Measurements from ENCODE around the gene SNTG2. TPM values are rescaled to one million over a fixed set of nuclear protein-coding genes. Genes with fewer than 3 reads are reported as not detected.

The SNTG2 gene
- total and polyA plus RNA-seq, 10 donors = 1.9 to 59.4 (median 18.3) TPM

- intact Hi-C loops (cut with DNase I; ENCODE audit: low total_unique reads) = no loop called here
These were observed 212.3 kb downstream of the SNTG2 start for GRCh38 chr2:1162768-1163584.

GRCh38 chr2:1166976-1167375 is 216.3 kb downstream of the SNTG2 start:
- no peak for DNase-seq
- Histone ChIP-seq H3K4me1 (peaks cover 0 to 34% (median 17%) of the 10 kb centered on the region in 6 donors), H3K36me3 (no peaks in the 10 kb centered on the region), H3K9me3 (peaks cover 0 to 30% (median 13%) of the 10 kb centered on the region in 8 donors), H3K4me3 (no peak overlapping the region), H3K27me3 (replicated peaks in 1 of 7) (no peaks in the 10 kb centered on the region), H3K27ac (peak overlapping the region in 1 of 8 donors; percentile 34)
- WGBS, 5 donors = 70 to 81% (median 77%) methylated on average over 14 of the region's 14 CpGs
- TF ChIP-seq POLR2AphosphoS5 (IDR thresholded peaks at IDR 0.05) (no peak), POLR2A (IDR thresholded peaks at IDR 0.05) (no peak), CTCF (IDR thresholded peaks at IDR 0.05 in 8 of 11, conservative IDR thresholded peaks at IDR 0.05 in 3 of 11) (no peak)
- intact Hi-C loops (cut with DNase I; ENCODE audit: low total_unique reads) = no loop called here

More at GRCh38 chr2:1162768-1163584, 212.3 kb downstream of the SNTG2 start:
- Histone ChIP-seq H3K27ac (peak overlapping the region; percentile 4 to 81 (median 52)), H3K4me3 (no peak overlapping the region), H3K27me3 (replicated peaks in 1 of 7) (no peaks in the 10 kb centered on the region), H3K9me3 (peaks cover 0 to 30% (median 13%) of the 10 kb centered on the region in 8 donors), H3K4me1 (peaks cover 0 to 20% (median 8%) of the 10 kb centered on the region in 6 donors), H3K36me3 (no peaks in the 10 kb centered on the region)
- TF ChIP-seq POLR2A (IDR thresholded peaks at IDR 0.05) (no peak), POLR2AphosphoS5 (IDR thresholded peaks at IDR 0.05) (peak; percentile 20 to 56 (median 55))
- WGBS, 5 donors = 21 to 31% (median 25%) methylated on average over 12 of the region's 12 CpGs
- no peak for DNase-seq

- H3K9me3 ChIP-seq = peaks cover 0 to 13% (median 5%) of the 10 kb centered on the region in 8 donors
- peaks cover 0 to 15% (median 6%) of the 10 kb centered on the region in 6 donors for H3K4me1 ChIP-seq
- H3K27ac ChIP-seq = peak overlapping the region in 1 of 8 donors; percentile 38
- no peaks in the 10 kb centered on the region for H3K36me3 ChIP-seq
- H3K27me3 ChIP-seq (replicated peaks in 1 of 7) = no peaks in the 10 kb centered on the region
- no peak for DNase-seq
- TF ChIP-seq CTCF (IDR thresholded peaks at IDR 0.05 in 8 of 11, conservative IDR thresholded peaks at IDR 0.05 in 3 of 11) = no peak
- TF ChIP-seq POLR2AphosphoS5 (IDR thresholded peaks at IDR 0.05) = no peak
- TF ChIP-seq POLR2A (IDR thresholded peaks at IDR 0.05) = no peak
- intact Hi-C loops (cut with DNase I; ENCODE audit: low total_unique reads) = no loop called here
- 82 to 93% (median 88%) methylated on average over 10 of the region's 10 CpGs for WGBS, 5 donors
- H3K4me3 ChIP-seq = no peak overlapping the region
These were observed 218.2 kb downstream of the SNTG2 start for GRCh38 chr2:1168846-1169245.

- Histone ChIP-seq H3K27me3 (replicated peaks in 1 of 7) (no peaks in the 10 kb centered on the region), H3K4me3 (no peak overlapping the region), H3K36me3 (no peaks in the 10 kb centered on the region), H3K4me1 (peaks cover 0 to 14% (median 6%) of the 10 kb centered on the region in 6 donors), H3K9me3 (peaks cover 0 to 13% (median 5%) of the 10 kb centered on the region in 8 donors), H3K27ac (peak overlapping the region in 6 of 8 donors; percentile 3 to 56 (median 38))
- no peak for TF ChIP-seq POLR2A (IDR thresholded peaks at IDR 0.05)
- no peak for TF ChIP-seq CTCF (IDR thresholded peaks at IDR 0.05 in 8 of 11, conservative IDR thresholded peaks at IDR 0.05 in 3 of 11)
- no peak for TF ChIP-seq POLR2AphosphoS5 (IDR thresholded peaks at IDR 0.05)
- 58 to 87% (median 72%) methylated on average over 6 to 13 of the region's 13 CpGs for WGBS, 5 donors
- no peak for DNase-seq
- intact Hi-C loops (cut with DNase I; ENCODE audit: low total_unique reads) = no loop called here
These were observed 218.8 kb downstream of the SNTG2 start for GRCh38 chr2:1169291-1169949.

Data from spleen (tissue), 11 donors.